Right lung (tissue), 5 donors: ENCODE results near the gene BABAM2. TPM values are rescaled to one million over a fixed set of nuclear protein-coding genes. Genes with fewer than 3 reads are reported as not detected.
"Not testable (repeated sequence)": the region's sequence is repeated elsewhere in the genome, so short reads cannot be mapped to it uniquely, and the experiment has no call there.

Source experiments
- DNase-seq, 2 donors: peaks; one replicate each; pipeline ENCODE4 v3.0.0-alpha.2; 2013
- polyA plus RNA-seq, 5 donors: library from polyadenylated mRNA; unstranded; fragments of 120-200 nt; gene quantifications; one replicate each; pipeline versions ENCODE4 v1.2.1 to v1.2.3, GENCODE V29; 2013; ENCODE audit warnings: inconsistent platforms in 1 of 5, low replicate concordance in 1 of 5; ENCODE audit not compliant: insufficient read length in 5 of 5, insufficient read depth in 1 of 5

BABAM2 gene
- polyA plus RNA-seq, 5 donors: 26.9 to 29.0 (median 27.3) TPM

DNA sequence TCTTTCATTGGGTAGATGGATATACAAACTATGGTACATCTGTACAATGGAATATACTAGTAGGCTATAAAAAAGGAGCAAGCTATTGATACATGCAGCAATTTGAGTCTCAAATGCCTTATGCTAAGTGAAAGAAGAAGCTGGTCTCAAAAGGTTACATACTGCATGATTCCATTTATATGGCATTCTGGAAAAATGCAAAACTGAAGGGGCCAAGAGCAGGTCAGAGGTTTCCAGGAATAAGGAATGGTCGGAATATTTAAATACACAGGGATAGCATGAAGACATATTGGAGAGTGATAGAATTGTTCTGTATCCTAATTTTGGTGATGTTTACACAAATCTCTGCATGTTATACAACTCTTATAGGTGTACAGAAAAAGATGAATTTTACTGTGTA, 85.8 kb downstream of the BABAM2 start:
- DNase-seq: no peak

DNA sequence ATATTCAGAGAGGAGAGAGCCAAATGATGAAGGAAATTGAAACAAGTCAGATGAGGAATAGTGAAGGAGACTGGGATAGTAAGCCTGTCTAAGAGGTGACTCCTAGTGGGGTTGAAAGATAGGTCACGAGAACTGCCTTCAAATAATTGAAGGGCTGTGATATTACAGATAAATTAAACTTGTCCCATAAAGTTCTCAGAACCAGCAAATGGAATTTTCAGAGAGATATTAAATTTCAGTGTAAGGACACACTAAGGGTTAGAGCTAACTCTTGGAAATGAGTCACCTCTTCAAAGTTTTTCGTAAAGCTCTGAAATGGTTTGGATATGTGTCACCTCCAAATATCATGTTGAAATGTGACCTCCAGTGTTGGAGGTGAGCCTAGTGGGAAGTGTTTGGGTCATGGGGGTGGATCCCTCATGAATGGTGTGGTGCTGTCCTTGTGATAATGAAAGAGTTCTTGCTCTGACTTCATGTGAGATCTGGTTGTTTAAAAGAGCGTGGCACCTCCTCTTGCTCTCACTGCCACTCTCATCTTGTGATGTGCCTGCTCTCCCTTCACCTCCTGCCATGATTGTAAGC, 87.3 kb downstream of the BABAM2 start:
- DNase-seq: no peak

DNA sequence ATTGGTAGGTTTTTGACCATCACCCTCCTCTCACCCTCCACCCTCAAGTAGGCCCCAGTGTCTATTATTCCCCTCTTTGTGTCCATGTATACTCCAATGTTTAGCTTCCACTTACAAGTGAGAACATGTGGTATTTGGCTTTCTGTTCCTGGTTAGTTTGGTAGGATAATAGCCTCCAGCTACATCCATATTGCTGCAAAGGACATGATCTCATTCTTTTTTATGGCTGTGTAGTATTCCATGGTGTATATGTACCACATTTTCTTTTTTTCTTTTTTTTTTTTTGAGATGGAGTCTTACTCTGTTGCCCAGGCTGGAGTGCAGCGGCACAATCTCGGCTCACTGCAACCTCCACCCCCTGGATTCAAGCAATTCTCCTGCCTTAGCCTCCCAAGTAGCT, 88.2 kb downstream of the BABAM2 start:
- not testable (repeated sequence) for DNase-seq

GRCh38 chr2:27980242-27980641, 89.7 kb downstream of the BABAM2 start:
- DNase-seq: no peak

GRCh38 chr2:27984153-27984552, 93.6 kb downstream of the BABAM2 start:
- no peak for DNase-seq

GRCh38 chr2:27988306-27988705, 97.8 kb downstream of the BABAM2 start:
- peak; percentile 35 to 37 for DNase-seq

DNA sequence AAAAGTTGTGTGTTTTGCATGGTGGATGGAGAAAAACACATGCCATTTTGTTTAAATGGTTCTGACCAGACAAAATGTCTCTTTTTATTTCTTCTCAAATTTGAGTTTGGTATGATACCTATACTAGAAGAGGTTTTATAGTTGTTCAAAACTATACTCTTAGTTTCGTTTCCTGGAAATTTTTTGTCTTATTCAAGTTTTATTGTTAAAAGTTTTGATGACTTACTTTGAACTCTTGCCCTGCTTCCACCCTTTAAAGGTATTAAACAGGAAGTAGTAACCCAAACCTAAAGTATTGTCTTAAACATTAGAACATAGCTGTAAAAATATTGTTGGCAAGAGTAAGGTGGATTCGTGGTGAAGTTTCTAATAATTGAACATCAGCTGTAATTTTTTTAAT, 98.2 kb downstream of the BABAM2 start:
- no peak for DNase-seq

DNA sequence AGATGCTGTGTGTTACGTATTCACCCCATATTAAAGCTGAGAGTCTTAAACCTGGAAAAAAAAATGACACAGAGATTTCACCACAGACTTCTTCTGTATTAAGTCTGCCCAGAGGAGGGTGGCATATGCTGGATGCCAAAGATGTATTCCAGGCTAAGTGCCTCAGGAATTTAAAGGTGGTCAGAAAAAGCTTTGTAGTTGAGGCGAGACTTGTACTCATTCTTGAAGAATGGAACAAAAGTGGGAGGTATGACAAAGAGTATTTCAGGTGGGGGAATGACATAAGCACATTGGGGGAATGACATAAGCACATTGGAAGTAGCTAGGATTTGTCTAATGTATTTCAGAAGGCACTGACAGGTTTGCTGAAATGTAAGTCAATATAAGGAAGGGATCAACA, 98.6 kb downstream of the BABAM2 start:
- no peak for DNase-seq

GRCh38 chr2:27990030-27990590, 99.6 kb downstream of the BABAM2 start:
- DNase-seq: no peak

DNA sequence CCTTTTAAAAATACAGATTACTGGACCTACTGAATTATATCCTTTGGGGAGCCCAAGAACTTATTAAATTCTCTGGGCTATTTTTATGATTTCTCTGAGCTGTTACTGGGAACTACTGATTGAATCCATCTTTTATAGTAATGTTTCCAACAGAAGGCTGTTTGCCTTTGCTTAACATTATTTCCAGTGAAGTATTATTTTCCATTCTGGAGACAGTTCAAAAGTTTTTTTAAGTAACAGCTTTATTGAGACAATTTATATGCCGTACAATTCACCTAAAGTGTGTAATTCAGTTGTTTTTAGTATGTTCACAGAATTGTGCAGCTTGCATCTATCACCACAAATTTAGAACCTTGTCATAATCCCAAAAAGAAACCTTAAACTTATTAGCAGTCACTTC, 100.6 kb downstream of the BABAM2 start:
- DNase-seq: no peak

GRCh38 chr2:27992787-27993401, 102.4 kb downstream of the BABAM2 start:
- no peak for DNase-seq

DNA sequence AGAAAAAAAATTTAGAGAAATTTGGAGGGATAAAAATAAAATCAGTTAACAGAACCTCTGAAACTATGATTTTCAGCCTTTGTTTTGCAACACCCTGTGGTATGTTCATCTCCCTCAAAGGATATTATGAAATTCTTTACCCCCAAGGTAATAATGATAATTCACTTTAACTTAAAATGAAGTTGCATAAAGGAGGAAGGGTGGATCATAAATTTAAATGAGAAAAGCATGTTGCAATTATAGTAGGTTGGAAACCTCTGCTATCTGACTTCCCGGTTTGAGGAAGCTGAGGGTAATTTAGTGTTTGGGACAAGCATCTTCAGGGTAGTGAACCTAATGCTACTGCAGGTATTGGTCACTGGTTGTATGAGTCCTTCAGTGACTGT, 102.9 kb downstream of the BABAM2 start:
- DNase-seq: no peak

DNA sequence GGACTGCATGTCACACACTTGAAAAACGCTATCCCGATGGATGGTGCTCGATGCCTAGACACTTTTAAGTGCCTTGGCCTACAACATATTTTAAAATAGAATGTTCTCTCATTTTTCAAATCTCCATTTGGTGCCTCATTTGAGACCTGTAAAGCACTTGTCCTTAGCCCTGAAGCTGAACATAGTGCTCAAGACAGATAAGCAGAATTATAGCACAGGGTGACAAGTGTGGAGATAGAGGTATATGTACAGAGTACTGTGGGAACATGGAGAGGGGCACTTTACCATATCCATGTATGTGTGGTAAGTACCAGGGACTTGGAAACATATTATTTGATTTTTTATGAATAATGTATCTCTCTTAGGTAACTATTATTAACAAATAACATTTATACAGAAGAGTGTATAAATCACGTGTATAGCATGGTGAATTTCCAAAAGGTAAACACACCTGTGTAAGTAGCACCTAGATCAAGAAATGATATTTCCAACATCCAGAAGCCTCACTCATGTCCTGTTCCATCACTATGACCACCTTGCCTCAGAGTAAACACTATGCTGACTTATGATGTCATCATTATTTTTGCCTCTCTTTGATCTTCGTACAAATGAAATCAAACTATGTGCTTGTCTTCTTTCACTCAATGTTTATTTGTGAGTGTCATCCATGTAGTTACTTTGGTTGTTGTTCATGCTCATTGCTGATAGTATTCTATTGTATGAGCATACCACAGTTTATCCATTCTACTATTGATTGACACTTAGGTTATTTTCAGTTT, 103.6 kb downstream of the BABAM2 start:
- DNase-seq: no peak

GRCh38 chr2:27996156-27996922, 105.8 kb downstream of the BABAM2 start:
- DNase-seq: no peak

GRCh38 chr2:28000287-28000686, 109.8 kb downstream of the BABAM2 start:
- no peak for DNase-seq

DNA sequence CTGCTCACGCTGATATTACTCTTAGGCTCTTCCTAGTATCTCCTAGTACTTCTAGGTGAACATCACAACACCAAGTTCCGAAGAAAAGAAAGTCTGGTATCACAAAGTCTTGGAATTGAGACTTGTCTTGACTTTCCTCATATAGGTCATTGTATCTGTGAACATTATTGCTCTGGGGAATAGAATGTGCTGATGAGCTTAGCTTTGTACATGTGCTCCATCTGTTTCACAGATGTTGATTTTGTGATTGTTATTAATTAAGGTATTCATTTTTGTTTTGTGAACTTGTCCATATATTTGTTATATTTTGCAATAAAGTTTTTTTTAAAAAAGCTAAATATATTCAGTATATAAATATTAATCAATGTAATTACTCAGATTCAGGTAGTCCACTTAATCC, 111.7 kb downstream of the BABAM2 start:
- no peak for DNase-seq

- no peak for DNase-seq
These were observed 113.6 kb downstream of the BABAM2 start for GRCh38 chr2:28004086-28004485.

- DNase-seq: no peak
These were observed 119.2 kb downstream of the BABAM2 start for GRCh38 chr2:28009732-28010131.

DNA sequence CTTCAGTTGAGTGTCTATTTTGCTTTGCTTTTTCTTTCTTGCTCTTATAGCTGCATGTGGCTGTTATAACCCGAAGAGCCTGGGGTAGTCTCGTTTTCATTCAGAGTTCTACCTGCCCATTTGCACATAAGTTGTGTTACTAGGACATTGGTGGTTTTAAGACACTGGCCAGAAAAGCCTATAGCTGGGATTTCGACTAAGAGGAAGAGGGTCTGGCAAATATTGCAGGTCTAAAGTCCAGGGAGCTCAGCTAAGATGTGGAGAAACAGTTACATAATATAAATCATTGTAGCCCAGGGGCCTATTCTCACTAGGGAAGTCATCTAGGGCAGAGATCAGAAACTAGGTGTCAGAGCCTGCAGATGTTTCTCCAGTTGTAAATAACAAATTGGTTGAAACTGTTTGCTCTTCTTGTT, 120.8 kb downstream of the BABAM2 start:
- no peak for DNase-seq

DNA sequence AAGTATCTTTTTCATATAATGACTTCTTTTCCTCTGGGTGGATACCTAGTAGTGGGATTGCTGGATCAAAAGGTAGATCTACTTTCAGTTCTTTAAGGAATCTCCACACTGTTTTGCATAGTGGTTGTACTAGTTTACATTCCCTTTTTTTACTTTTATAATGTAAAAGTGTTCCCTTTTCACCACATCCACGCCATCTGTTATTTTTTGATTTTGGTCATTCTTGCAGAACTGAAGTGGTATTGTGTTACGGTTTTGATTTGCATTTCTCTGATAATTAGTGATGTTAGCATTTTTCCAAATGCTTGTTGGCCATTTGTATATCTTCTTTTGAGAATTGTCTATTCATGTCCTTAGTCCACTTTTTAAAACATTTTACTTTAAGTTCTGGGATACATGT, 127.9 kb downstream of the BABAM2 start:
- not testable (repeated sequence) for DNase-seq

DNA sequence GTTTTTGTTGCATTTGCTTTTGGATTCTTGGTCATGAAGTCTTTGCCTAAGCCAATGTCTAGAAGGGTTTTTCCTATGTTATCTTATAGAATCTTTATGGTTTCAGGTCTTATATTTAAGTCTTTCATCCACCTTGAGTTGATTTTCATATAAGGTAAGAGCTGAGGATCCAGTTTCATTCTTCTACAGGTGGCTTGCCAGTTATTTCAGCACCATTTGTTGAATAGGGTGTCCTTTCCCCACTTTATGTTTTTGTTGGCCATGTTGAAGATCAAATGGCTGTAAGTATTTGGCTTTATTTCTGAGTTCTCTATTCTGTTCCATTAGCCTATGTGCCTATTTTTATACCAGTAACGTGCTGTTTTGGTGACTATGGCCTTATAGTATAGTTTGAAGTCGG, 129.0 kb downstream of the BABAM2 start:
- not testable (repeated sequence) for DNase-seq

DNA sequence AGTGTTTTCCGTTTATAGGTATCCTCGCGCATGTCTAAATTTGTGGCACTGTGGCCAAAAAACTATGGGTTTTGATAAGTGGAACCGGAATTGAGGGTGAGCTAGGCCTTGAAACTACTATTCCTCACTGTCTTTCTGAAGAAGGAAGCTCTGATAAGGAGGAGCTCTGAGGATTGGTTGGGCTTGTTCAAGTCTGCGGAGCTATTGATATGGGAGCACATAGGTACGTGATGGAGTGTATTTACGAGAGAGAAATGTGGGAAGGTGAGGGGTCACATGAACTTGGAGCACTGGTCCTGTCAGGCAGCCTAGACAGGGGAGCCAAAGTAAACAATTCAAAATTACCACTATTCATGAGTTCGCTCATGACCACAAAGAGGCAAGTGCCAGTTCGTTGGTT, 131.4 kb downstream of the BABAM2 start:
- no peak for DNase-seq
